Suppressor macrophage (primary cell): ENCODE measurements around the gene HYCC2.
A peak's percentile ranks its signal among the peaks of the same experiment; 100 is the strongest.
"Not testable (repeated sequence)": the region's sequence is repeated elsewhere in the genome, so short reads cannot be mapped to it uniquely, and the experiment has no call there.

Experiments
- DNase-seq, 4 experiments: peaks; one replicate each; pipeline ENCODE4 v3.0.0-alpha.2; 2020 to 2022

HYCC2 gene

DNA sequence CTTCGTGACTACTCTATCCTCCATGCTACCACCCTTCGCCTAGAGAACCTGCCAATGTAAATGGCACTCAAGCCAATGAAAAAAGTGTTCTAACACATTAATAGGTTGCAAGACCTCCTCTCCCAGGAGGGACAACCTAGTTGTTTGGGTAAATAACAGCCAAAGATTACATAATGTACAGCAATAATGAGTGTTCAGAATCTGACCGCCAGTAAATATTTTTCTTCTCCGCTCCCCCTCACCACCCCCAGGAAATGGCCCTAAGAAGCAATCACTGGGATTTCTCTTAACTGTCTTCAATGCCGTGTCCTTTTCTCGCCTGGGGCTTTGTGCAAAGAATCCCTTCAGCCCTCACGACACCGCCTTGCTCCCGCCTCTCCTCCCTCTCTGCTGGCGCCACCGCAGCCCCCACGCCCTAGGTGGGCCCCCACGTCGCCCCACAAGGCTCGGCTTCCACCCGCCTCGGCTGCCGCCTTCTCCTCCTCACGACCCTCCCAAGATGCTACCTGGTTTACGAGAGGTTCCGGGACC lies 458 bp downstream of the HYCC2 start:
- DNase-seq: peak in 2 of 4 experiments; percentile 19 to 38

DNA sequence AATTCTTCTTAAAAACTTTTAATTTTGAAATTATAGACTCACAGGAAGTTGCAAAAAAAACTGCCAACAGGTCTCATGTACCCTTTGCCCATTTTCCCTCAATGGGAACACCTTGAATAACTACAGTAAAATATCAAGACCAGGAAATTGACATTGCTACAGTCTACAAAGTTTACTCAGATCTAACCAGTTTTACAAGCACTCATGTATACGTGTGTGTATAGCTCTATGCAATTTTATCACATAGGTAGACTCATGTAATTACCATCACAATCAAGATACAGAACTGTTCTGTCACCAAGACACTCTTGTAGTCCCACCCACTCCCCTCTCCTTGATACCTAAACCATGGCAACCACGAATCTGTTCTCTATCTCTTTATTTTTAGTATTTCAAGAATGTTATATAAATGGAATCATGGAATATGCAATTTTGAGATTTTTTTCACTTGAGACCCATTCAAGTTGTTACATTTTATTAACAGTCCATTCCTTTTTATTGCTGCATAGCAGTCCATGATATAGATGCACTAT lies 6.6 kb downstream of the HYCC2 start:
- no peak for DNase-seq

DNA sequence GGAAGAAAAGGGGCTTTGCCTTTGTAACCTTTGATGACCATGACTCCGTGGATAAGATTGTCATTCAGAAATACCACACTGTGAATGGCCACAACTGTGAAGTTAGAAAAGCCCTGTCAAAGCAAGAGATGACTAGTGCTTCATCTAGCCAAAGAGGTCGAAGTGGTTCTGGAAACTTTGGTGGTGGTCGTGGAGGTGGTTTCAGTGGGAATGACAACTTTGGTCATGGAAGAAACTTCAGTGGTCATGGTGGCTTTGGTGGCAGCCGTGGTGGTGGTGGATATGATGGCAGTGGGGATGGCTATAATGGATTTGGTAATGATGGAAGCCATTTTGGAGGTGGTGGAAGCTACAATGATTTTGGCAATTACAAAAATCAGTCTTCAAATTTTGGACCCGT lies 8.0 kb downstream of the HYCC2 start:
- DNase-seq: not testable (repeated sequence)

DNA sequence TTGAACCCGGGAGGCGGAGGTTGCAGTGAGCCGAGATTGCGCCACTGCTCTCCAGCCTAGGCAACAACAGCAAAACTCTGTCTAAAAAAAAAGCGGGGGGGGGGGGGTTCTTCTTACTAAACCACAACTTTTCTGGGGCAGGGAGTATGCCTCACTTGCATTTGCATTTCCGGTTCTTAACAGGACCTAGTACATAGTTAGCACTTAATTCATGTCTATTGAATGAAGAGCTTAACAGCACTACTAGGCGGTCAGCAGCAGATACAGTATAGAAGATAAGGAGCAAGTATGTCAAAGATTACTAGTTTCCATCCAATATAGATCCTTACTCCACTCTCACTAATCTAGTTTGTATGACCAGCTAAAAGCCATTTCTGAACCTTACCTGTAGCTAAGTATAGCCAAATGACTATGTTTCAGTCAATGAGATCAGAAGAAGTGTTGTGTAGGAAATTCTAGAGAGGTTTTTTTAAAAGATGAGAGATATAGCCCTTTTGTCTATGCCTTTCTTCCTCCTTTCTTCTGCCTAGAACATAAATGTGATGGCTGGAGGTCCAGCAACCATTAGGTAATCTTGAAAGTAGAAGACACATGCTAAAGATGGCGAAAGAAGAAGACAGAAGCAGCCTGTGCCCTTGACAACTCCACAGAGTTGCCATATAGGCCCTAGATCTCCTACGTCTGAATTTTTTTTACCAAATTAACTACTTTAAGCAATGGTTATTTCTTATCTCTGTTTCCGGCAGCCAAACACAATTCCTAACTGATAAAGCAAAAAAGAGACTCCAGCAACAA lies 11.3 kb downstream of the HYCC2 start:
- peak in 1 of 4 experiments; percentile 8 for DNase-seq

DNA sequence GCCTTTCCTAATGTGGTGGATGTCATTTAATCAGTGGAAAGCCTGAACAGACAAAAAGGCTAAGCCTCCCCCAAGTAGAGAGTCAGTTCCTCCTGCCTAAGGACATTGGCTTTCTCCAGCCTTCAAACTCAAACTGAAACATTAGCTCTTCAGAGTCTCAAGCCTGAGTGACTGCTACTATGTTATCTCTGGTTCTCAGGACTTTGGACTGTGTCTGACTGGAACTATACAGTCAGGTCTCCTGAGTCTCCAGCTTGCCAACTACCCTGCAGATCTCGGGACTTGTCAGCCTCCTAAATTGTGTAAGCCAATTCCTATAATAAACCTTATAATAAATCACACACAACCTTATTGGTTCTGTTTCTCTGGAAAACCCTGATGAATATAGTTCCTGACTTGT lies 12.6 kb downstream of the HYCC2 start:
- peak in 1 of 4 experiments; percentile 4 for DNase-seq

DNA sequence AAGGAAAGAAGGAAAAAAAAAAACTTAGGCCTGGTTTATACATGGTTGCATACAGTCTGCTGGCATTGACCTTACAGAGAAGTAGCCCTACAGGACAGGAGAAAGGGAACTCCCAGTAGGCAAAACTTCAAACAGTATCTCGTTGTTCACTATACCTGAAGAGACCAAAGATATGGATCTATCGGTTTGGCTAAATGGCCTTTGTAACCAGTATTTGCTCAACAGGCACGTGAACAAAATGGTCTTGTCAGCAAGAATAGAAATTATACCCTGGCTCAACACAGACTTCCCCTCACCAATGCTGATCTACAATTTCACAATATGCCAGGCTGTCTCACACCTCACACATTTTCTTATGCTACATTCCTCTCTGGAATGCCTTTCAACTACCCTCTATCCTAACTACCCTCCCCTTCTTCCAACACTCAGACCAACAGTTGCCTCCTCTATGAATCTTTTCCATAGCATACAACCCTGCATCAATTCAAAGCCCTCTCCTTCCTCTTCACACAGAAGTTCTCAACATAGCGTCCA lies 13.7 kb downstream of the HYCC2 start:
- peak; percentile 8 to 50 (median 23) for DNase-seq

DNA sequence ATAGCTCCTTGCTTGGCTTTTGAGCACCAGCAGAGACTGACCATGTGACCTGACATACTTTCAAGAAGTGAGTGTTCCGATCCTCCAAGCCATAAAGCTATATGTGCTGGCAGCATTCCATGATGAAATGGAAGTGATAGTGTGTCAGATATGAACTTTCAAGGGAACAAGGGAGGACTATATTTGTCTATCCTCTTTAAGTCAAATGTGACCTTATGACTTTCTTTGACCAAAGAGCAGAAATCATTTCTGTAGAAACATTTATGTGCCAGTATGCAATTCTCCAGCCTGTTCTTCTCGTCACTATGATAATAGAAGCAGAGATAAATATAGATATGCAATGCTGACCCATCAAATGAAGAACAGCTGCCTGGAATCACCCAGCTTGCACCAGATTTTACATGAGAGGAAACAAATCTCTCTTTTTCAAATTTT lies 14.4 kb downstream of the HYCC2 start:
- peak; percentile 21 to 61 (median 38) for DNase-seq

DNA sequence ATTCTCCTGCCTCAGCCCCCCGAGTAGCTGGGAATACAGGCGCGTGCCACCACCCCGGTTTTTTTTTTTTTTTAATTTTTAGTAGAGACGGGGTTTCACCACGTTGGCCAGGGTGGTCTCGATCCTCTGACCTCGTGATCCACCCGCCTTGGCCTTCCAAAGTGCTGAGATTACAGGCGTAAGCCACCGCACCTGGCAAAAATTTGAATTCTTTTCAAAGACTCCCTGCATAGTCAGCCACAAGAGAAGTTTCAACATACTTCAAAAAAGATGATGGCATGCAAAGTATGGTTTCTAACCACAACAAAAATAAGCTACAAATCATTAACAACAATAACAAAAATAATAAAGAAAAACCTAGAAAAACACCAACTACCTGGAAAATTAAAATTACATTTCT lies 22.0 kb downstream of the HYCC2 start:
- DNase-seq: no peak

DNA sequence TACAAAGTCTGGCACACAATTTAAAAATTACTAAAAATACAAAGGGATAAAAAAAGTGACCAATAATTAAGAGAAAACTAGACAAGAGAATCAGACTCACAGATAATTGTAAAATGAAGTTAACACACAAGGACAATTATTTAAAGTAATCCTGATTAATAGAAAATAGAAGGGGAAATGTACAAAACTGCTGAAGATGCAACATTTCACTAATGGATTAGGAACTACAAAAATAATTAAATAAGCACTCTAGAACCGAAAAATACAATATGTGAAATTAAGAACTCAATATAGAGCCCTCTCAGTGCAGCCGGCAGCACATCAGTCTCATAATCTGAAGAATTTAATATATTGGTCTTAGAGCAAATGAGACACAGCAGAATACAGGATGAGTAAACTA lies 24.6 kb downstream of the HYCC2 start:
- DNase-seq: no peak

DNA sequence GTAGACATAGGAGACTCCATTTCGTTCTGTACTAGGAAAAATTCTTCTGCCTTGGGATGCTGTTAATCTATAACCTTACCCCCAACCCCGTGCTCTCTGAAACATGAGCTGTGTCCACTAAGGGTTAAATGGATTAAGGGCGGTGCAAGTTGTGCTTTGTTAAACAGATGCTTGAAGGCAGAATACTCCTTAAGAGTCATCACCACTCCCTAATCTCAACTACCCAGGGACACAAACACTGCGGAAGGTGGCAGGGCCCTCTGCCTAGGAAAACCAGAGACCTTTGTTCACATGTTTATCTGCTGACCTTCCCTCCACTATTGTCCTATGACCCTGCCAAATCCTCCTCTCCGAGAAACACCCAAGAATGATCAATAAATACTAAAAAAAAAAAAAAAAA lies 28.4 kb downstream of the HYCC2 start:
- DNase-seq: not testable (repeated sequence)

DNA sequence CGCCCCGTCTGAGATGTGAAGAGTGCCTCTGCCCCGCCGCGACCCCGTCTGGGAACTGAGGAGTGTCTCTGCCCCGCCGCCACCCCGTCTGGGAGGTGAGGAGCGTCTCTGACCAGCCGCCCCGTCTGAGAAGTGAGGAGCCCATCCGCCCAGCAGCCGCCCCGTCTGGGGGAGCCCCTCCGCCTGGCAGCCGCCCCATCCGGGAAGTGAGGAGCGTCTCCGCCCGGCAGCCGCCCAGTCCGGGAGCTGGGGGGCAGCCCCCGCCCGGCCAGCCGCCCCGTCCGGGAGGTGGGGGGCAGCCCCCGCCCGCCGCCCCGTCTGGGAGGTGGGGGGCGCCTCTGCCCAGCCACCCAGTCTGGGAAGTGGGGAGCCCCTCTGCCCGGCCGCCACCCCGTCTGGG lies 29.0 kb downstream of the HYCC2 start:
- not testable (repeated sequence) for DNase-seq

DNA sequence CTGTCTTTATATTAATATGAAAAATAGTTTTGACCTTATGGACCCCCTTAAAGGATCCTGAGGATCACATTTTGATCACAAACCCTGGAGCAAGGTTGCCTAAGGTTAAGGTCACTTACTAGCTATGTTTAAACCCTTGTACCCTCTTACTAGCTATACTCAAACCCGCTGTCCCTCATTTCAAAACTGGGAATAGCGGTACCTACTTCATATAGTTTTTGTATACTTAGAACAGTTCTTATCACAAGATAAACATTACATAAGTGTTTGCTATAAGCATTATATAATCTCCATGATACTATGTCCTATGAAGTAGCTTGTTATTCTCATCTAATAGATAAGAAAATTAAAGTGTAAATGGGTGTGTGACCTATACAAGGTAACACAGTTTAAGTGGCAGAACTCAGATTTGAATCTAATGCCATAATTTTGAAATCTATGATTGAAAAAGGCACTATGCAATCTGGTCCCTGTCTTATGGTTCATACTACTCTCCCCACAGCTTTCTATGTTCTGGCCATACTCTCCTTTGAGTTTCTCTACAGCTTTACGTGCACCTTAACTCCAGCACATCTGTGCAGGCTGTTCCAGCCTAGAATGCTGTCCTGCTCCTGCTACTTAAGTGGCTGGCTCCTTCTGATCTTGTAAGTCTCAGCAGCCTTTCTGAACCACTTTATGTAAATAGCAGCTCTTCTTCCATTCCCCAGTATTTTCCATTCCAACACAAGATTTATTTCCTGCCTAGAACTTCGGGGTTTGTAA lies 30.4 kb downstream of the HYCC2 start:
- no peak for DNase-seq

DNA sequence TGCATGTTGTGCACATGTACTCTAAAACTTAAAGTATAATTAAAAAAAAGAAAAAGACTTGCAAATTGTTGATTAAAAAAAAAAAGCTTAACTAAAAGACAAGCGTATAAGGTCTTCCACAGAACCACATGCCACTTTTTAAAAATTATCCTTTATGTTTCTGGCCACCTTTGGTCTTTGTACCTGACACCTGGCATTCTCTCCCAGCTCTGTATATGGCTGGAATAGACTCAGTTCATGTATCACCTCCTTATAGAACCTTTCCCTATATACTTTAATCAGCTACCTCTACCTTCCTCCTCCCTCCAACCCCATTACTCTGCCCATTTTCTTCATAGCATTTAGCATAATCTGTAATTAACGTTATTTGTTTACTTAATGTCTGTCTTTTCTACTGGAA lies 32.6 kb downstream of the HYCC2 start:
- no peak for DNase-seq

DNA sequence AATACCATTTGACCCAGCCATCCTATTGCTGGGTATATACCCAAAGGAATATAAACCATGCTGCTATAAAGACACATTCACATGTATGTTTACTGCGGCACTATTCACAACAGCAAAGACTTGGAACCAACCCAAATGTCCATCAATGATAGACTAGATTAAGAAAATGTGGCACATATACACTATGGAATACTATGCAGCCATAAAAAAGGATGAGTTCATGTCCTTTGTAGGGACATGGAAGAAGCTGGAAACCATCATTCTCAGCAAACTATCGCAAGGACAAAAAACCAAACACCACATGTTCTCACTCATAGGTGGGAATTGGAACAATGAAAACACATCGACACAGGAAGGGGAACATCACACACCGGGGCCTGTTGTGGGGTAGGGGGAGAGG lies 33.1 kb downstream of the HYCC2 start:
- DNase-seq: not testable (repeated sequence)

DNA sequence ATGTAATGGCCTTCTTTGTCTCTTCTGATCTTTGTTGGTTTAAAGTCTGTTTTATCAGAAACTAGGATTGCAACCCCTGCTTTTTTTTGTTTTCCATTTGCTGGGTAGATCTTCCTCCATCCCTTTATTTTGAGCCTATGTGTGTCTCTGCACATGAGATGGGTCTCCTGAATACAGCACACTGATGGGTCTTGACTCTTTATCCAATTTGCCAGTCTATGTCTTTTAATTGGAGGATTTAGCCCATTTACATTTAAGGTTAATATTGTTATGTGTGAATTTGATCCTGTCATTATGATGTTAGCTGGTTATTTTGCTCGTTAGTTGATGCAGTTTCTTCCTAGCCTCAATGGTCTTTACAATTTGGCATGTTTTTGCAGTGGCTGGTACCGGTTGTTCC lies 37.1 kb downstream of the HYCC2 start:
- DNase-seq: not testable (repeated sequence)

DNA sequence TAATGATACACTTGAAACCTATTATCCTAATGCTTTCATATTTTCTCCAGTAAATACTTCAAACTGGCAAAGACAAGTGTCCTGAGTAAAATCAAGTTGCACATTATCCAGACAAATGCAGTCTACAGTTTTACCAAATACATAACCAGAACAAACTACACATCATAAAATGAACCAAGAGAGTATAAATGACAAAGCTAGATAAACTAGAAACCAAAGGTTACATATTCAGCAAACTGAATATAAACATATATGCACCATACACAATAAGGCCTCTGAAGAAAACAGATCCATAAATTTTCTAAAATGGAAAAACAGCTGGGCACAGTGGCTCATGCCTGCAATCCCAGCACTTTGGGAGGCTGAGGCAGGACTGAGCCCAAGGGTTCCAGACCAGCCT lies 47.0 kb downstream of the HYCC2 start:
- DNase-seq: no peak

DNA sequence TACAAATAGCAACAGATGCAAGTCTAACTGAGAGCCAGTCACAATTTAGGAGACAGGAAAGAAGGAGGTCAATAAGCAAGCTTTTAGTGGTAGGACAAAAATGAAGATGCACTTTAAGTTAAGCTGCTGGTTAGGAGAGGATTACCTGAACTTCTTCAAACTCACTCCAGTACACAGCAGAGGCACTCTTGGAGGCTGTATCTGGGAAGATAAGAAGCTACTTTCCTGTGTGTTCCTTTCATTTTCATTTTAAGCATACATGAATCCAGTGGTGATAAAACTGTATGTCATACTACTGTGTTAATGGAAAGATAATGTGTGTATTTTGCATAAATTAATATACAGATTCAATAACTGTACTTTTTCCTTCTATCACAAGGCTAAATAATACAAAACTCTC lies 49.6 kb downstream of the HYCC2 start:
- DNase-seq: no peak
